ENCODE data around the gene ATG2A.

GRCh38 chr11:64878494-64879243 lies 38.3 kb downstream of the ATG2A start, which contains the start of gene EHD1:
- TF ChIP-seq CTCF (IDR thresholded peaks at IDR 0.05) = peak in 5 of 6 experiments; percentile 31 to 74 (median 61)
- peak in 1 of 4 donors; percentile 69 for TF ChIP-seq EP300 (IDR thresholded peaks at IDR 0.05)
